Caco-2 (cell line): ENCODE results near the gene SLC19A1. TPM values are rescaled to one million over a fixed set of nuclear protein-coding genes. Genes with fewer than 3 reads are reported as not detected.

Experiments
- BruUV-seq: library from RNA; stranded (reverse); fragments of 400-500 nt; replicated peaks from 2 replicates; lab custom pipeline; 2021; lab: Mats Ljungman, UMichigan
- CTCF ChIA-PET: fragments of 300-600 bp; sonication (Branson Sonifier 250); formaldehyde crosslinking; loops from one replicate; lab custom pipeline; 2022; ENCODE audit warnings: antibody characterized with exemption; lab: Charles Lee
- POLR2A ChIA-PET: fragments of 300-600 bp; sonication (Branson Sonifier 250); formaldehyde crosslinking; loops from one replicate; lab custom pipeline; 2022; ENCODE audit warnings: antibody characterized with exemption; lab: Charles Lee
- DNase-seq, 2 experiments: peaks; one replicate each; pipeline versions ENCODE4 v3.0.0 to v3.0.0-alpha.2; 2020 to 2022
- H3K27me3 ChIP-seq: replicated peaks from 2 replicates; pipeline ENCODE4 v1.6.0; 2011; ENCODE audit warnings: low read length; ENCODE audit not compliant: control insufficient read depth, insufficient read depth
- H3K36me3 ChIP-seq: 2 replicates; pipeline ENCODE4 v1.5.1; 2011; ENCODE audit warnings: low read length; ENCODE audit not compliant: control insufficient read depth, insufficient read depth
- H3K4me1 ChIP-seq: fragments of 250-450 bp; sonication (Bioruptor Pico); 2 replicates; pipeline ENCODE4 v1.5.1; 2020; ENCODE audit warnings: mild to moderate bottlenecking
- H3K4me3 ChIP-seq: 2 replicates; pipeline ENCODE4 v1.5.1; 2011; ENCODE audit warnings: low read depth, mild to moderate bottlenecking, control low read depth, low read length
- H3K9me3 ChIP-seq: fragments of 250-450 bp; sonication (Bioruptor Pico); 2 replicates; pipeline ENCODE4 v1.5.1; 2020; ENCODE audit warnings: mild to moderate bottlenecking, moderate library complexity
- H3K27ac Mint-ChIP-seq: one replicate; pipeline ENCODE4 v1.8.0; 2022; ENCODE audit warnings: mixed read lengths; ENCODE audit not compliant: unreplicated experiment
- H3K27me3 Mint-ChIP-seq: one replicate; pipeline ENCODE4 v1.8.0; 2022; ENCODE audit warnings: mixed read lengths; ENCODE audit not compliant: insufficient read depth, unreplicated experiment
- H3K36me3 Mint-ChIP-seq: one replicate; pipeline ENCODE4 v1.8.0; 2022; ENCODE audit warnings: mild to moderate bottlenecking, mixed read lengths; ENCODE audit not compliant: insufficient read depth, unreplicated experiment
- H3K4me1 Mint-ChIP-seq: one replicate; pipeline ENCODE4 v1.8.0; 2022; ENCODE audit warnings: low read depth, mixed read lengths; ENCODE audit not compliant: unreplicated experiment
- H3K4me3 Mint-ChIP-seq: one replicate; pipeline ENCODE4 v1.8.0; 2022; ENCODE audit warnings: mild to moderate bottlenecking, moderate library complexity, mixed read lengths; ENCODE audit not compliant: unreplicated experiment
- H3K9me3 Mint-ChIP-seq: one replicate; pipeline ENCODE4 v1.8.0; 2022; ENCODE audit warnings: mixed read lengths; ENCODE audit not compliant: unreplicated experiment
- CTCF ChIP-seq, 2 experiments: fragments of 200-600 bp in 1 of 2; IDR thresholded peaks; 1 replicate in 1 of 2; 2 replicates in 1 of 2; pipeline versions ENCODE4 v1.5.1 to v1.8.0; 2011 to 2022; ENCODE audit warnings: antibody characterized with exemption in 1 of 2, control low read depth in 1 of 2, inconsistent platforms in 1 of 2, low read depth in 1 of 2, low read length in 1 of 2, mild to moderate bottlenecking in 1 of 2, moderate library complexity in 1 of 2; ENCODE audit not compliant: insufficient read depth in 1 of 2, severe bottlenecking in 1 of 2, unreplicated experiment in 1 of 2
- intact Hi-C: fragments of 100-400 bp; cut with micrococcal nuclease; formaldehyde crosslinking; loops from one replicate; pipeline ENCODE4 v1.10.0; 2022; ENCODE audit not compliant: unreplicated experiment
- total RNA-seq: library from RNA; stranded (reverse); gene quantifications from 2 replicates; pipeline ENCODE4 v1.2.3, GENCODE V29; 2022

SLC19A1 gene
- total RNA-seq, 1 experiment from 2014 or later: 45.4 TPM

DNA sequence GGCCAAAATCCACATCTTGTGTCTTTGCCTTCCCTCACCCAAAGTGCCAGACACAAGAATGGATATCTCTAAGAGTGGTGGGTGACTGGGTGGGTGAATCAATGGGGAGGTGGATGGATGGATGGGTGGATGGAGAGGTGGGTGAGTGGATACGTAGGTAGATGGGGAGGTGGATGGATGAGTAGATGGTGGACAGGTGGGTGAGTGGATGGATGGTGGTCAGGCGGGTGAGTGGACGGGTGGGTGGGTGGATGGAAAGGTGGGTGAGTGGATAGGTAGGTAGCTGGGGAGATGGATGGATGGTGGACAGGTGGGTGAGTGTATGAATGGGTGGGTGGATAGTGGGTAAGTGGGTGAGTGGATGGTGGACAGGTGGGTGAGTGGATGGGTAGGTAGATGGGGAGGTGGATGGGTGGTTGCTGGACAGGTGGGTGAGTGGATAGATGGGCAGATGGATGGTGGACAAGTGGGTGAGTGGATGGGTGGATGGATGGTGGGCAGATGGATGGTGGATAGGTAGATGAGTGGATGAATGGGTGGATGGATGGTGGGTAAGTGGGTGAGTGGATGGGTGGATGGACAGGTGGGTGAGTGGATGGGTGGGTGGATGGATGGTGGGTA is 34.2 kb downstream of the SLC19A1 start:
- DNase-seq: peak in 1 of 2 experiments; percentile 28
- Mint-ChIP-seq H3K27ac (peak overlapping the region; percentile 65), H3K9me3 (no peaks in the 10 kb centered on the region), H3K27me3 (no peaks in the 10 kb centered on the region), H3K36me3 (peaks cover 86% of the 10 kb centered on the region), H3K4me3 (no peak overlapping the region), H3K4me1 (peaks cover 11% of the 10 kb centered on the region)
- H3K27me3 ChIP-seq: no peaks in the 10 kb centered on the region
- intact Hi-C loops: no loop called here
- POLR2A ChIA-PET: no interaction called here
- no TSS peak for BruUV-seq
- H3K4me1 ChIP-seq: peaks cover 6% of the 10 kb centered on the region; the same call in 1 of the 2 replicates
- no peak overlapping the region for H3K4me3 ChIP-seq
- H3K36me3 ChIP-seq: no peaks in the 10 kb centered on the region; the same call in 1 of the 2 replicates
- H3K9me3 ChIP-seq: no peaks in the 10 kb centered on the region
- TF ChIP-seq CTCF (IDR thresholded peaks at IDR 0.05; ENCODE audit: insufficient read depth in 1 of 2, low read depth in 1 of 2, low read length in 1 of 2, severe bottlenecking in 1 of 2, unreplicated experiment in 1 of 2): no peak
- CTCF ChIA-PET: no interaction called here

GRCh38 chr21:45507523-45507875 is 34.7 kb downstream of the SLC19A1 start:
- ChIA-PET CTCF (no interaction called here), POLR2A (no interaction called here)
- H3K4me3 ChIP-seq: no peak overlapping the region
- no TSS peak for BruUV-seq
- H3K36me3 ChIP-seq: no peaks in the 10 kb centered on the region; the same call in 1 of the 2 replicates
- peaks cover 11% of the 10 kb centered on the region for H3K4me1 Mint-ChIP-seq
- intact Hi-C loops: no loop called here
- H3K27me3 ChIP-seq: no peaks in the 10 kb centered on the region
- H3K27ac Mint-ChIP-seq: peak overlapping the region; percentile 65
- H3K9me3 ChIP-seq: no peaks in the 10 kb centered on the region
- peak in 1 of 2 experiments; percentile 8 for TF ChIP-seq CTCF (IDR thresholded peaks at IDR 0.05; ENCODE audit: insufficient read depth in 1 of 2, low read depth in 1 of 2, low read length in 1 of 2, severe bottlenecking in 1 of 2, unreplicated experiment in 1 of 2)
- H3K4me3 Mint-ChIP-seq: no peak overlapping the region
- H3K4me1 ChIP-seq: peaks cover 6% of the 10 kb centered on the region; the same call in 1 of the 2 replicates
- DNase-seq: peak in 1 of 2 experiments; percentile 32
- no peaks in the 10 kb centered on the region for H3K9me3 Mint-ChIP-seq
- H3K36me3 Mint-ChIP-seq: peaks cover 81% of the 10 kb centered on the region
- H3K27me3 Mint-ChIP-seq: no peaks in the 10 kb centered on the region

DNA sequence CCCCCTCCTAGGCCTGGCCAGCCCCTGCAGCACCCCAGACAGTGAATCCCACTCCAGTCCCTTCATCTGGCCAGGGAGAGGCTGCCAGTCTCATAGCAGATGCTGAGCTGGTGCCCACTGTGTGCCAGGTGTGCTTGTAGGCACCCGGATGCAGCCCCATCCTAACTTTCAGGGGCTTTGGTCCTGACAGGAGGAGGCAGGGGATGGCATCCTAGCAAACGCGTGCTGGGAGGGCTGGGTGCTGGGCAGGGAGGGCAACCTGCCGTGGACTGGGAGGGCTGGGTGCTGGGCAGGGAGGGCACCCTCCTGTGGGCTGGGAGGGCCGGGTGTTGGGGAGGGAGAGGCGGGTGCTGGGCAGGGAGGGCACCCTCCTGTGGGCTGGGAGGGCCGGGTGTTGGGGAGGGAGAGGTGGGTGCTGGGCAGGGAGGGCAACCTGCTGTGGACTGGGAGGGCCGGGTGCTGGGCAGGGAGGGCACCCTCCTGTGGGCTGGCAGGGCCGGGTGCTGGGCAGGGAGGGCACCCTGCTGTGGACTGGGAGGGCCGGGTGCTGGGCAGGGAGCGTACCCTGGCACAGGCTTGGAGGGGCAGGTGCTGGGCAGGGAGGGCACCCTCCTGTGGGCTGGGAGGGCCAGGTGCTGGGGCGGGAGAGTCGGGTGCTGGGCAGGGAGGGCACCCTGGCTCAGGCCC is 35.3 kb downstream of the SLC19A1 start:
- peak in 1 of 2 experiments; percentile 25 for DNase-seq
- ChIA-PET POLR2A (no interaction called here), CTCF (no interaction called here)
- BruUV-seq: no TSS peak
- H3K27me3 Mint-ChIP-seq: no peaks in the 10 kb centered on the region
- no peaks in the 10 kb centered on the region for H3K9me3 Mint-ChIP-seq
- no peak for TF ChIP-seq CTCF (IDR thresholded peaks at IDR 0.05; ENCODE audit: insufficient read depth in 1 of 2, low read depth in 1 of 2, low read length in 1 of 2, severe bottlenecking in 1 of 2, unreplicated experiment in 1 of 2)
- H3K27ac Mint-ChIP-seq: peak overlapping the region; percentile 39
- H3K4me1 ChIP-seq: peaks cover 6% of the 10 kb centered on the region; the same call in 1 of the 2 replicates
- H3K36me3 Mint-ChIP-seq: peaks cover 76% of the 10 kb centered on the region
- H3K9me3 ChIP-seq: no peaks in the 10 kb centered on the region
- peaks cover 11% of the 10 kb centered on the region for H3K4me1 Mint-ChIP-seq
- H3K27me3 ChIP-seq: no peaks in the 10 kb centered on the region
- no peak overlapping the region for H3K4me3 ChIP-seq
- intact Hi-C loops: no loop called here
- H3K4me3 Mint-ChIP-seq: no peak overlapping the region
- H3K36me3 ChIP-seq: no peaks in the 10 kb centered on the region; the same call in 1 of the 2 replicates
